Posterior cingulate gyrus (tissue), 11 donors: ENCODE data around the gene NPL.
A peak's percentile ranks its signal among the peaks of the same experiment; 100 is the strongest.

Source experiments
- DNase-seq, 10 donors: peaks; one replicate each; pipeline versions ENCODE4 v3.0.0 to v3.0.0-alpha.2; 2020 to 2021; ENCODE audit warnings: mixed read lengths in 3 of 10
- intact Hi-C: fragments of 100-400 bp; cut with DNase I; formaldehyde crosslinking; loops from one replicate; pipeline ENCODE4 v1.15.1; 2023

NPL gene

GRCh38 chr1:182771187-182771984 is 18.2 kb upstream of the NPL start:
- intact Hi-C loops = no loop called here
- no peak for DNase-seq

- no peak for DNase-seq
- intact Hi-C loops = no loop called here
These were observed 12.2 kb upstream of the NPL start for GRCh38 chr1:182777386-182777785.

- intact Hi-C loops = no loop called here
- no peak for DNase-seq
These were observed 10.7 kb upstream of the NPL start for GRCh38 chr1:182778862-182779261.

- intact Hi-C loops = no loop called here
These were observed 10.0 kb upstream of the NPL start for GRCh38 chr1:182779530-182779929.

GRCh38 chr1:182781841-182782586 is 7.6 kb upstream of the NPL start:
- DNase-seq = peak; percentile 23 to 95 (median 71)
- intact Hi-C loops = loop anchor here (1.0 to 5.0 kb wide), 2 partner anchors 80 to 180 kb away; no protein-coding TSS in a partner anchor

More at GRCh38 chr1:182779530-182779929, 10.0 kb upstream of the NPL start:
- DNase-seq = no peak

- intact Hi-C loops = loop anchor here (1.0 to 5.0 kb wide), 2 partner anchors 80 to 180 kb away; no protein-coding TSS in a partner anchor
- no peak for DNase-seq
These were observed 7.0 kb upstream of the NPL start for GRCh38 chr1:182782587-182782913.

- no peak for DNase-seq
- intact Hi-C loops = loop anchor here (5.0 kb wide), 1 partner anchor 81 kb away; no protein-coding TSS in a partner anchor
These were observed 6.5 kb upstream of the NPL start for GRCh38 chr1:182783068-182783467.

GRCh38 chr1:182784556-182785171 is 4.9 kb upstream of the NPL start:
- intact Hi-C loops = loop anchor here (5.0 kb wide), 3 partner anchors 82 to 702 kb away; no protein-coding TSS in a partner anchor
- DNase-seq = no peak

GRCh38 chr1:182785181-182785580 is 4.4 kb upstream of the NPL start:
- intact Hi-C loops = loop anchor here (5.0 kb wide), 2 partner anchors 388 to 703 kb away; no protein-coding TSS in a partner anchor
- DNase-seq = no peak

GRCh38 chr1:182786223-182786994 is 3.2 kb upstream of the NPL start:
- peak; percentile 57 to 95 (median 66) for DNase-seq
- intact Hi-C loops = loop anchor here (5.0 kb wide), 2 partner anchors 389 to 704 kb away; no protein-coding TSS in a partner anchor

- intact Hi-C loops = loop anchor here (5.0 kb wide), 2 partner anchors 390 to 705 kb away; no protein-coding TSS in a partner anchor
- no peak for DNase-seq
These were observed 2.6 kb upstream of the NPL start for GRCh38 chr1:182786995-182787324.

GRCh38 chr1:182791281-182792179 is 2.0 kb downstream of the NPL start:
- intact Hi-C loops = no loop called here
- no peak for DNase-seq

GRCh38 chr1:182794091-182794490 is 4.5 kb downstream of the NPL start:
- DNase-seq = no peak
- intact Hi-C loops = no loop called here

- DNase-seq = no peak
- intact Hi-C loops = no loop called here
These were observed 5.2 kb downstream of the NPL start for GRCh38 chr1:182794676-182795201.

GRCh38 chr1:182795563-182796228 is 6.1 kb downstream of the NPL start:
- DNase-seq = no peak
- intact Hi-C loops = no loop called here

GRCh38 chr1:182802006-182802803 is 12.6 kb downstream of the NPL start:
- intact Hi-C loops = no loop called here
- peak in 5 of 10 donors; percentile 30 to 74 (median 35) for DNase-seq

- DNase-seq = no peak
- intact Hi-C loops = no loop called here
These were observed 14.3 kb downstream of the NPL start for GRCh38 chr1:182803846-182804245.
